NCI-H1417 (cell line): ENCODE data around the gene PSMD5.

ENCODE experiments used
- DNase-seq, 3 experiments: peaks; one replicate each; lab custom pipeline; 2025; lab: John Stamatoyannopoulos, UW

PSMD5 gene

DNA sequence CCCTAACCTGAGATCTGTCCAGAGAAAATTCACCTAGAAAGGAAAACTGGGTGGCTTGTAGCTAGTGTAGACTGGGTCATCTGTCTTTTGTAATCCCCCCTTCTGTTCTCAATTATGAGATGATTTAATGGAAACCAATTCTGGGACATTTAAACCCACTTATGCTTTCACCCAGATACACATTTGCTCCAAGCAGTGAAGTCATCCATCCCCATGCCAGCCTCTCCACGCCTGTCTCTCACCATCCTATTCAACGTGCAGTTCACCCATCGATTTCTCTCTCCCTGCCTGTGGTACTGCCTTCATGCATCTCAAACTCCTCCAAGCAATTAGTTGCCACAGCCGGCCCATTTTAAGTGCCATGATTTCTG, 32.5 kb upstream of the PSMD5 start:
- peak in 1 of 3 experiments; percentile 7 for DNase-seq

GRCh38 chr9:120874226-120875194, 31.8 kb upstream of the PSMD5 start:
- DNase-seq, result no peak

DNA sequence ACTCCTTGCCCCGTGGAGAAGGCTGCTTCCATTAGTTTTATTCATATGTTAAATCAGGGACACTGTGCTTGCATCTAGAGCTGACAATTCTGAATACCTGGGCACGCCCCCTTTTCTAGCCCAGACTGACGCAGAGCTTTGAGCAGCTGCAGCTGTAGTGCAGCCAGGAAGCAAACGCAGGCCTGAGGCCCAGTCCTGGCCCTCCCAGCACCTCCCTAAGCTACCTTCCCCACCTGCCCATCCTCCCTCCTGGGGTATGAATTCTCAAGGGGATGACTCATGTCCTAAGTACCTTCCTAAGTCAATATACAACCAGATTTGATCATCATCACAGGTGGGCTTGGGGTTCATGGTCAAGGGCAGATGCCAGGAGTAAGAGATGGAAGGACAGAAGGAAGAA, 30.8 kb upstream of the PSMD5 start:
- no peak for DNase-seq

- DNase-seq, result no peak
These were observed 30.2 kb upstream of the PSMD5 start for GRCh38 chr9:120872791-120873502.

DNA sequence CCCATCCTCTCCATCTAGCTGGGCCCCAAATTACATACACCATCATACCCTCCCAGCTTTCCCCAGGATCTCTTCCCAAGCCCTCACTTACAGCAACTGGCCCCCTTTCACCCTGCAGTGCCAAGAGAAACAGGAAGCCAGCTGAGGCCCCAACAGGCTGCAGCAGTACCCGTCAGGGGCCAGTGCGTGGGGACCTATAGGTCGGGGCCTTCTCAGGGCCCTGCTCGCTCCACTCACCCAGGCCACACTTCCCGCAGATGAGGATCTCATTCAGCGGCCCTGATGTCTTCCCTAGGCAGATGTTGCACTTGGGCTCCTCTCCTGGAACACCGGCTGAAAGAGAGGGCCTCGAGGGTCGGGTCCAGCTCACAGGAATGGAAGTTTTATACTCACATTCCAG, 27.5 kb upstream of the PSMD5 start:
- no peak for DNase-seq

GRCh38 chr9:120869726-120870125, 27.0 kb upstream of the PSMD5 start:
- DNase-seq, result no peak

- no peak for DNase-seq
These were observed 26.6 kb upstream of the PSMD5 start for GRCh38 chr9:120869360-120869687.

GRCh38 chr9:120868676-120869359, 26.1 kb upstream of the PSMD5 start:
- DNase-seq, result peak in 1 of 3 experiments; percentile 91

- DNase-seq, result no peak
These were observed 25.6 kb upstream of the PSMD5 start for GRCh38 chr9:120868339-120868675.

DNA sequence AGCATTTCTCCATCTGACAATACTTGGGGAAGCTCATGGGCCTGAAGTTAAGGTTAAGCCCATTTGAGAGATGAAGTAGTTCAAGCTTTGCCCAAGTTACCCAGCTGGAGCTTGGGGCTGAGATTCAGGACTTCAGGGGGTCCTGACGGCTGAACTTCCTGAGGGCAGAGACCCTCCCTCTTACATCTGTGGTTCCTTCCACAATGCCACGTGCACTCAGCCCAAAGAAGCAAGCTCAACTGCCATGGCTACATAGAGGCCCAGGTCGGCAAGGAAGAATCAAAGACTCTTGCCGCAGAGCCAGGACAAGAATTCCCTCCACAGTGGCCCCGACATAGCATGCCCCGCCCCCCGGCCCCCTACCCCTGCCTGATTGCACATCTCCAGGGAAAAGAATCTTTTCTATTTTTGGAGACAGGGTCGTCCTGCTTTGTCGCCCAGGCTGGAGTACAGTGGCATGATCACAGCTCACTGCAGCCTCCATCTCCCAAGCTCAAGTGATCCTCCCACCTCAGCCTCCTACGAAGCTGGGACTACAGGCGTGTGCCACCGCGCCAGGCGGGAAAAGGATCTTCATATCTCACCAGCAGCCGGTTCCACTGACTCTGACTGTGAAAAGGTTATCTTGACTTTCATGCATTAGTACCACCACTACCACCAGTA, 25.1 kb upstream of the PSMD5 start:
- DNase-seq, result no peak

GRCh38 chr9:120866651-120867050, 23.9 kb upstream of the PSMD5 start:
- DNase-seq, result no peak

DNA sequence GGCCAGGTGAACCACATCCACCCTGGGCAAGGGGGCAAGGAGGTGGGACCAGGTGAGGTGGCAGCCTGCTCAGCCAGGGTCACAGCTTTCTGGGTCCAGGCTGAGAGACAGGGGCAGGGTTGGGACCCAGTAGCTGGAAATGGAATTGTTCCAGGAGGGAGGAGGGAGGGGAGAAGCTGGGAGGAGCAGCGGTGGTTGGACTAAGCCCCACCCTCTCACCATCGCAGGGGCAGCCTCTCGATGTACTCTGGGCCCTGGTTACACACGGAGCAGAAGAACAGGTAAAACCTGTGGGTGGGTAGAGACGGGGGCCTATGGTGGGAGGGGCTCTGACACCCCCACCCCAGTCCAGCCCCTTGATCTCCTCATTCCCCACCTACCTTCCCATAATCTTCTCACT, 23.1 kb upstream of the PSMD5 start:
- DNase-seq, result no peak

DNA sequence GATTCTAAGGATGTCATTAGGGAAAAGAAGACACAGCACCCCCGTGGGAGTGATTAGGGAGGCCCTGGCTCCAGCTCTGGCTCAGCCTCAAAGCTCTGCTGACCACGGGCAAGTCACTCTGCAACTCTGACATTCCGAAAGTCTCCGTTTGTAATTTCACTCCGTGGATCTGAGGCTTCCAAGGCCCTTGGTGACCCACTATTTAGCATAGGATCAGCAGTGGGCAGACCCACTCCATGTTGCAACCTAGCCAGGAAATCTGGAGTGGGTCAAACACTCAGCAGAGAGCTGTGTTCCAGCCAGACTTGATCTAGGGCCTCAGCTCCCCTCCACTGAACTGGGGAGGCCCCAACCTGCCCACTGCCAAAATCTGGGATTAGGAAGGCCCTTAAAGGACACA, 22.5 kb upstream of the PSMD5 start:
- no peak for DNase-seq

DNA sequence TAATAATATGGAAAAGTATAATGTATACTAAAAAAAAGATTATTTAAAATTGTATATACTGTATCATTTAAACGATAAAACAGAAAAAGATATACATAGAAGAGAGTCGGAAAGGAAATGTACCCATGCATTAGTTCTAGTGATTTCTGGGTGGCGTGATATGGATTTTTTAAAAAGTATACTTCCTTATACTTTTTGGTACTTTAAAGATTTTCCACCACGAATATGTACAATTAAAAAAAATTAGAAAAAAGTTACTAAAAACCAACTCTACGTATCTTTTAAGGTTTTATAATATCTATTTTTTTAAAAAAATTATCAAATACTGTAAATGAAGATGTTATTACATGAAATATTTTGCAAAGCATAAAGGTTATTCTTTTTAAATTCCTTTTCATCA, 22.0 kb upstream of the PSMD5 start:
- DNase-seq, result no peak

GRCh38 chr9:120863833-120864232, 21.1 kb upstream of the PSMD5 start:
- DNase-seq, result no peak

GRCh38 chr9:120862452-120862851, 19.7 kb upstream of the PSMD5 start:
- DNase-seq, result no peak

DNA sequence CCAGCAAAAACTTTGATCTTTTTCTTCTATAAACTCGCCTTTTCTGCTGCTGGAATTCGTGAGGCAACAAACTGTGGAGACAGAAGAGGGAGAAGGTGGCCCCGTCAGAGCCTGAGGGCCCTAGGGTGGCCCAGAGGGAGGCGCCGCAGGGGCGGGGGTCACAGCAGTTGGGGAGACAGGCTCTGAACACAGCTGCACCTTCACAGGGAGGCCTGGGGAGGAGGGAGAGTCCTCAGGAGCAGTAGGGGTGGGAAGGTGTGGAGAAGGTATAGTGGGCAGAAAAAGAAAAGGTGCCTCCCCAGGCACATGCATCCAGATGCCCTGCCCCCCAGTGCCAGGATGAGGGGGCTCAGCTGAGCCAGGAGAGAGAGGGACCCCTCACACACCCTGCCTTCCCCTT, 19.2 kb upstream of the PSMD5 start:
- DNase-seq, result no peak

- peak in 1 of 3 experiments; percentile 29 for DNase-seq
These were observed 17.4 kb upstream of the PSMD5 start for GRCh38 chr9:120860083-120860482.

GRCh38 chr9:120859361-120859760, 16.6 kb upstream of the PSMD5 start:
- DNase-seq, result peak in 1 of 3 experiments; percentile 35

- no peak for DNase-seq
These were observed 15.2 kb upstream of the PSMD5 start for GRCh38 chr9:120857902-120858301.

DNA sequence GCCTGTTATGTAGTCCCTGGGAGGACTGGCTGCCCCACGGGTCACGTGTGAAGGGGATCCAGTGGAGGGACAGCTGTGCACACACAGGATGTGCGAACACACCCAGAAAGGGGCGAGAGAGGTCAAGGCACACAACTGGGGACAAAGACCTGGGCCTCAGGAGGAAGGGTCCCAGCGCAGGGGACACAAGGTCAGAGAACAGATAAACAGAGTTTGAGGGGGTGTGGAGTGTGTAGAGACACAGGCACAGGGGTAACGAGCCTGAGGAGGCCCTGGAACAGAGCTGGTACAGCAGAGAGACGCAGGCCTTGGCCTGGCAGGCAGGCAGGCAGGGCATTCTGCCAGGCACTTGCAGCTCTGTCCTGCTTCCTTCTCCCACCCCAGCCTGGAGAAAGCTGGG, 14.8 kb upstream of the PSMD5 start:
- DNase-seq, result no peak

DNA sequence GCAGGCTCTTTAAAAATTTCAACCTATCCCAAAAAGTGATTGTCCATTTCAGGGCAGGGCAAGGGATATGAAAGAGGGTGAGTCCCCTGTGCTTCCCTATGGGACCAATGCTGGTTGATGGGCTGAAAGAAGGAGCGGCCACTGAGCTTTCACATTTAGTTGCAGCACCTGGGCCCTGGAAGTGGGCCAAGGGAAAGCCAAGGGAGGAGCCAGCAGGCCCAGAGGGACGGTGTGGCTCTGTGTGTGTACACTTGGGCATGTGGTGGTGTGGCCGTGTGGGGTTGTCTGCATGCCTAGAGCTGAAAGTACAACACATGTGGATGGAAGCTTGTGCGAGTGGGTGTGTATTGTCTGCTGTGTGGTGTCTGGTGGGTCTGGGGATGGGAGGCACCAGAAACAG, 14.0 kb upstream of the PSMD5 start:
- peak in 2 of 3 experiments; percentile 18 to 35 for DNase-seq
